CD4-positive, alpha-beta T cell treated with Interleukin-4 for 1 hour (primary cell): ENCODE measurements around the gene RPS15A.
"Not testable (repeated sequence)": the region's sequence is repeated elsewhere in the genome, so short reads cannot be mapped to it uniquely, and the experiment has no call there.

Experiments used
- DNase-seq, 2 donors: peaks; one replicate each; pipeline ENCODE4 v3.0.0-alpha.2; 2020 to 2022

Gene RPS15A

GRCh38 chr16:18738768-18739167 lies 51.4 kb downstream of the RPS15A start:
- DNase-seq = not testable (repeated sequence)

- DNase-seq = not testable (repeated sequence)
Measured at GRCh38 chr16:18734279-18734678, 55.9 kb downstream of the RPS15A start.
